Measurements from ENCODE around the gene DLG3. TPM values are rescaled to one million over a fixed set of nuclear protein-coding genes. Genes with fewer than 3 reads are reported as not detected.
A peak's percentile ranks its signal among the peaks of the same experiment; 100 is the strongest.

The DLG3 gene
- total RNA-seq, 1 donor from 2014 or later = 12.5 TPM

- TF ChIP-seq CTCF (IDR thresholded peaks at IDR 0.05) = peak; percentile 69
- Mint-ChIP-seq H3K9me3 (ENCODE audit: unreplicated experiment) (no peaks in the 10 kb centered on the region), H3K27ac (ENCODE audit: unreplicated experiment) (peak overlapping the region; percentile 65), H3K27me3 (ENCODE audit: unreplicated experiment) (no peaks in the 10 kb centered on the region), H3K4me1 (ENCODE audit: unreplicated experiment) (peaks cover 20% of the 10 kb centered on the region), H3K36me3 (ENCODE audit: unreplicated experiment) (no peaks in the 10 kb centered on the region), H3K4me3 (ENCODE audit: unreplicated experiment) (peak overlapping the region; percentile 88)
- no peak for DNase-seq (ENCODE audit: extremely low spot score, unreplicated experiment)
These were observed 7.6 kb downstream of the DLG3 start for GRCh38 chrX:70452143-70452733.

DNA sequence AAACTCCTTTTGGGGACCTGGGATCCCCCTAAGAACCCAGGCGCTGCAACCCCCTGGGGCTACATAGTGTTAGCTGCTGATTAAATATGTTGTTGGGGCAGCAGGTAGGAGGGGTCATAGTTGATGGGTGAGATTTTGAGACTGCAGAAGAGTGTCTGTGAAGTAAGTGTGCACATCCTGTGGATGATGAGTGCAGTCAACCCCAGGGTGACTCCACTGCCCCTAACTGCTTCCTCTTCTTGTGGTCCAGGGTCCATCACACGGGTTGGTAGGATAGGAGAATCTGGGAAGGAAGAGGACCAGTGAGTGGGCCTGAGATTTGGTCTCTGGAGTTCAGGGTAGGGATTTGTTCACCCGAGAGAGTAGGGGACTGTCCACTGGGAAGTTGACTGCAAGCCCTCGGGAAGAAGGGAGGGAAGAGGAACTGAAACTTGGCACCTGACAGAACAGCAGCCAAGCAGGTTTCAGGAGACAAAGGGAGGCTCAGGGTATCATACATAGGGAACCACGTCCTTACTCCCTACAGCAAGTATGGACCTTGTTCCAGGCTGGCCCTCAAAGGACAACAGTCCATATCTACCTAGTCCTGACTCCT is 8.5 kb downstream of the DLG3 start:
- H3K9me3 Mint-ChIP-seq (ENCODE audit: unreplicated experiment) = no peaks in the 10 kb centered on the region
- no peak for DNase-seq (ENCODE audit: extremely low spot score, unreplicated experiment)
- peaks cover 20% of the 10 kb centered on the region for H3K4me1 Mint-ChIP-seq (ENCODE audit: unreplicated experiment)
- H3K4me3 Mint-ChIP-seq (ENCODE audit: unreplicated experiment) = peak overlapping the region; percentile 88
- peak overlapping the region; percentile 18 for H3K27ac Mint-ChIP-seq (ENCODE audit: unreplicated experiment)
- TF ChIP-seq CTCF (IDR thresholded peaks at IDR 0.05) = no peak
- H3K27me3 Mint-ChIP-seq (ENCODE audit: unreplicated experiment) = no peaks in the 10 kb centered on the region
- H3K36me3 Mint-ChIP-seq (ENCODE audit: unreplicated experiment) = no peaks in the 10 kb centered on the region

- H3K27ac Mint-ChIP-seq (ENCODE audit: unreplicated experiment) = peak overlapping the region; percentile 71
- no peaks in the 10 kb centered on the region for H3K9me3 Mint-ChIP-seq (ENCODE audit: unreplicated experiment)
- no peaks in the 10 kb centered on the region for H3K36me3 Mint-ChIP-seq (ENCODE audit: unreplicated experiment)
- H3K27me3 Mint-ChIP-seq (ENCODE audit: unreplicated experiment) = no peaks in the 10 kb centered on the region
- H3K4me1 Mint-ChIP-seq (ENCODE audit: unreplicated experiment) = peaks cover 20% of the 10 kb centered on the region
- H3K4me3 Mint-ChIP-seq (ENCODE audit: unreplicated experiment) = peak overlapping the region; percentile 70
- TF ChIP-seq CTCF (IDR thresholded peaks at IDR 0.05) = peak; percentile 78
- DNase-seq (ENCODE audit: extremely low spot score, unreplicated experiment) = no peak
These were observed 10.1 kb downstream of the DLG3 start for GRCh38 chrX:70454441-70455365.

GRCh38 chrX:70455366-70456202 is 10.9 kb downstream of the DLG3 start:
- H3K9me3 Mint-ChIP-seq (ENCODE audit: unreplicated experiment) = no peaks in the 10 kb centered on the region
- peaks cover 3% of the 10 kb centered on the region for H3K36me3 Mint-ChIP-seq (ENCODE audit: unreplicated experiment)
- peaks cover 20% of the 10 kb centered on the region for H3K4me1 Mint-ChIP-seq (ENCODE audit: unreplicated experiment)
- H3K27ac Mint-ChIP-seq (ENCODE audit: unreplicated experiment) = peak overlapping the region; percentile 42
- no peaks in the 10 kb centered on the region for H3K27me3 Mint-ChIP-seq (ENCODE audit: unreplicated experiment)
- DNase-seq (ENCODE audit: extremely low spot score, unreplicated experiment) = no peak
- no peak for TF ChIP-seq CTCF (IDR thresholded peaks at IDR 0.05)
- H3K4me3 Mint-ChIP-seq (ENCODE audit: unreplicated experiment) = peak overlapping the region; percentile 70
